HCT116 (cell line): Measurements from ENCODE around the gene SNX13. TPM values are rescaled to one million over a fixed set of nuclear protein-coding genes. Genes with fewer than 3 reads are reported as not detected.

ENCODE experiments used
- ATAC-seq: fragments of 200-7000 bp; cut with Tn5 transposase; 2 replicates; pipeline ENCODE4 v1.9.1; 2020; ENCODE audit warnings: mild to moderate bottlenecking, moderate library complexity
- BruUV-seq: library from RNA; stranded (reverse); fragments of 400-500 nt; replicated peaks from 2 replicates; lab custom pipeline; 2021; lab: Mats Ljungman, UMichigan
- CTCF ChIA-PET: fragments of 300-600 bp; sonication (Branson Sonifier 250); formaldehyde crosslinking; loops from one replicate; lab custom pipeline; 2021; ENCODE audit warnings: antibody characterized with exemption; lab: Charles Lee
- POLR2A ChIA-PET: fragments of 300-600, 350-600 bp; sonication (Branson Sonifier 250); formaldehyde crosslinking; loops from one replicate; lab custom pipeline; 2021; ENCODE audit warnings: antibody characterized with exemption; lab: Charles Lee
- RAD21 ChIA-PET, 2 experiments: fragments of 300-600 bp; sonication (Branson Sonifier 250); formaldehyde crosslinking; loops; one replicate each; lab custom pipeline; 2023; ENCODE audit warnings: low total read pairs in 2 of 2; ENCODE audit not compliant: uncharacterized antibody in 2 of 2, unreplicated experiment in 2 of 2, low non-redundant PET in 1 of 2; lab: Charles Lee
- DNase-seq: peaks from one replicate; pipeline ENCODE4 v3.0.0-alpha.2; 2010; ENCODE audit warnings: low read depth, low spot score
- H2AFZ ChIP-seq: fragments of 200-600 bp; shearing (Covaris generic), sonication (generic); 2 replicates; pipeline ENCODE4 v1.6.1; 2017; ENCODE audit warnings: low read depth, mixed run types, mixed read lengths, antibody characterized with exemption, low read length; ENCODE audit not compliant: poor library complexity, severe bottlenecking
- H3K27ac ChIP-seq: 2 replicates; pipeline ENCODE4 v1.5.1; 2012; ENCODE audit warnings: low read depth, low read length
- H3K27me3 ChIP-seq: fragments of 200-600 bp; sonication (generic); 2 replicates; pipeline ENCODE4 v1.6.1; 2016; ENCODE audit warnings: mixed run types, low read length, mixed read lengths; ENCODE audit not compliant: insufficient read depth
- H3K36me3 ChIP-seq, 2 experiments: fragments of 200-500 bp in 1 of 2; fragments of 200-600 bp in 1 of 2; sonication (Bioruptor generic) in 1 of 2; sonication (generic) in 1 of 2; 2 replicates each; pipeline versions ENCODE4 v1.5.1 to v1.6.1; 2014 to 2016; ENCODE audit warnings: low read length in 2 of 2, inconsistent platforms in 1 of 2, mixed read lengths in 1 of 2, mixed run types in 1 of 2; ENCODE audit not compliant: insufficient read depth in 2 of 2, control insufficient read depth in 1 of 2
- H3K4me1 ChIP-seq, 2 experiments: fragments of 200-600 bp in 1 of 2; sonication (generic) in 1 of 2; 2 replicates each; pipeline versions ENCODE4 v1.5.1 to v1.6.1; 2012 to 2017; ENCODE audit warnings: low read length in 2 of 2, inconsistent platforms in 1 of 2, mild to moderate bottlenecking in 1 of 2, mixed read lengths in 1 of 2, mixed run types in 1 of 2, moderate library complexity in 1 of 2; ENCODE audit not compliant: insufficient read depth in 2 of 2, control insufficient read depth in 1 of 2
- H3K4me2 ChIP-seq: fragments of 200-600 bp; sonication (generic); 2 replicates; pipeline ENCODE4 v1.6.1; 2017; ENCODE audit warnings: mixed run types, low read length, mixed read lengths
- H3K4me3 ChIP-seq, 2 experiments: fragments of 200-600 bp in 1 of 2; sonication (generic) in 1 of 2; replicated peaks in 1 of 2; 2 replicates each; pipeline ENCODE4 v1.5.1; 2011 to 2016; ENCODE audit warnings: low read length in 2 of 2, control low read depth in 1 of 2, low read depth in 1 of 2, mild to moderate bottlenecking in 1 of 2, mixed read lengths in 1 of 2, mixed run types in 1 of 2
- H3K79me2 ChIP-seq: fragments of 200-600 bp; sonication (generic); 2 replicates; pipeline ENCODE4 v1.6.1; 2017; ENCODE audit warnings: mild to moderate bottlenecking, mixed run types, low read length, moderate library complexity, mixed read lengths; ENCODE audit not compliant: insufficient read depth
- H3K9ac ChIP-seq: fragments of 200-600 bp; sonication (generic); 2 replicates; pipeline ENCODE4 v1.6.1; 2016; ENCODE audit warnings: low read length, mixed read lengths
- H3K9me2 ChIP-seq: fragments of 200-600 bp; sonication (generic), shearing (Covaris generic); 2 replicates; pipeline ENCODE4 v1.6.1; 2017; ENCODE audit warnings: mixed run types, mild to moderate bottlenecking, moderate library complexity; ENCODE audit not compliant: insufficient read depth
- H3K9me3 ChIP-seq, 2 experiments: fragments of 200-500 bp in 1 of 2; fragments of 200-600 bp in 1 of 2; sonication (Bioruptor generic) in 1 of 2; sonication (generic) in 1 of 2; 2 replicates each; pipeline ENCODE4 v1.6.1; 2014 to 2017; ENCODE audit warnings: low read length in 2 of 2, mixed read lengths in 2 of 2, inconsistent platforms in 1 of 2, low read depth in 1 of 2, mild to moderate bottlenecking in 1 of 2, mixed run types in 1 of 2, moderate library complexity in 1 of 2; ENCODE audit not compliant: control insufficient read depth in 1 of 2, insufficient read depth in 1 of 2
- H4K20me1 ChIP-seq: fragments of 200-600 bp; sonication (generic), shearing (Covaris generic); 2 replicates; pipeline ENCODE4 v1.6.1; 2017; ENCODE audit warnings: mixed run types, mild to moderate bottlenecking, moderate library complexity; ENCODE audit not compliant: insufficient read depth
- CBX3 ChIP-seq: IDR thresholded peaks from 2 replicates; pipeline ENCODE4 v1.6.1; 2012; ENCODE audit warnings: low read depth
- CEBPB ChIP-seq: IDR thresholded peaks from 2 replicates; pipeline ENCODE4 v1.6.1; 2012; ENCODE audit warnings: low read depth
- EGR1 ChIP-seq: IDR thresholded peaks from 2 replicates; pipeline ENCODE4 v1.6.1; 2012; ENCODE audit warnings: low read depth
- EZH2 ChIP-seq: fragments of 200-600 bp; sonication (generic); IDR thresholded peaks from 2 replicates; pipeline ENCODE4 v1.6.1; 2017; ENCODE audit warnings: antibody characterized with exemption, mixed run types
- EZH2phosphoT487 ChIP-seq: fragments of 200-600 bp; IDR thresholded peaks from 2 replicates; pipeline ENCODE4 v1.6.1; 2018; ENCODE audit warnings: antibody characterized with exemption, borderline replicate concordance
- FOSL1 ChIP-seq: IDR thresholded peaks from 2 replicates; pipeline ENCODE4 v1.6.1; 2012; ENCODE audit warnings: low read depth
- POLR2A ChIP-seq: IDR thresholded peaks from 2 replicates; pipeline ENCODE4 v1.7.0; 2011; ENCODE audit warnings: borderline replicate concordance; ENCODE audit not compliant: insufficient read depth, insufficient read length; ENCODE audit errors: extremely low read depth
- POLR2AphosphoS5 ChIP-seq: IDR thresholded peaks from 2 replicates; pipeline ENCODE4 v1.6.1; 2011; ENCODE audit warnings: mild to moderate bottlenecking, low read depth, low read length, moderate library complexity
- RAD21 ChIP-seq: IDR thresholded peaks from 2 replicates; pipeline ENCODE4 v1.6.1; 2012; ENCODE audit warnings: low read depth, mild to moderate bottlenecking
- SIN3A ChIP-seq: IDR thresholded peaks from 2 replicates; pipeline ENCODE4 v1.6.1; 2012; ENCODE audit warnings: low read depth
- SP1 ChIP-seq: IDR thresholded peaks from 2 replicates; pipeline ENCODE4 v1.6.1; 2012; ENCODE audit warnings: low read depth
- SRF ChIP-seq: IDR thresholded peaks from 2 replicates; pipeline ENCODE4 v1.6.1; 2012; ENCODE audit warnings: low read depth
- ZFX ChIP-seq: fragments of 450-650 bp; IDR thresholded peaks from 2 replicates; pipeline ENCODE4 v1.6.1; 2017
- ZNF274 ChIP-seq: fragments of 200-500 bp; sonication (Bioruptor generic); IDR thresholded peaks from 2 replicates; pipeline ENCODE4 v1.6.1; 2014; ENCODE audit warnings: mild to moderate bottlenecking, low read depth, low read length, inconsistent platforms
- intact Hi-C: fragments of 100-400 bp; cut with micrococcal nuclease; formaldehyde crosslinking; loops from 2 replicates; pipeline ENCODE4 v1.10.0; 2022
- total RNA-seq: library from RNA; stranded (reverse); gene quantifications from one replicate; pipeline ENCODE4 v1.2.1, GENCODE V29; 2021; ENCODE audit not compliant: unreplicated experiment
- TF ChIP-seq, protein P1 (sequence below), 3 experiments: fragments of 200-600 bp in 1 of 3; sonication (generic) in 1 of 3; IDR thresholded peaks in 2 of 3; conservative IDR thresholded peaks in 1 of 3; 2 replicates each; pipeline ENCODE4 v1.5.1; 2012 to 2017; ENCODE audit warnings: low read depth in 2 of 3, low read length in 2 of 3, antibody characterized with exemption in 1 of 3, borderline replicate concordance in 1 of 3, control low read depth in 1 of 3, mild to moderate bottlenecking in 1 of 3, mixed read lengths in 1 of 3, mixed run types in 1 of 3, moderate library complexity in 1 of 3; ENCODE audit not compliant: insufficient read depth in 1 of 3
- TF ChIP-seq, protein P2 (sequence below): IDR thresholded peaks from 2 replicates; pipeline ENCODE4 v1.6.1; 2012; ENCODE audit warnings: low read depth
- TF ChIP-seq, protein P3 (sequence below): IDR thresholded peaks from 2 replicates; pipeline ENCODE4 v1.6.1; 2012
- TF ChIP-seq, protein P4 (sequence below): IDR thresholded peaks from 2 replicates; pipeline ENCODE4 v1.6.1; 2011; ENCODE audit warnings: mild to moderate bottlenecking, low read length, moderate library complexity; ENCODE audit not compliant: insufficient replicate concordance; ENCODE audit errors: extremely low read depth

The SNX13 gene
- total RNA-seq, 1 experiment from 2014 or later = 33.4 TPM

DNA sequence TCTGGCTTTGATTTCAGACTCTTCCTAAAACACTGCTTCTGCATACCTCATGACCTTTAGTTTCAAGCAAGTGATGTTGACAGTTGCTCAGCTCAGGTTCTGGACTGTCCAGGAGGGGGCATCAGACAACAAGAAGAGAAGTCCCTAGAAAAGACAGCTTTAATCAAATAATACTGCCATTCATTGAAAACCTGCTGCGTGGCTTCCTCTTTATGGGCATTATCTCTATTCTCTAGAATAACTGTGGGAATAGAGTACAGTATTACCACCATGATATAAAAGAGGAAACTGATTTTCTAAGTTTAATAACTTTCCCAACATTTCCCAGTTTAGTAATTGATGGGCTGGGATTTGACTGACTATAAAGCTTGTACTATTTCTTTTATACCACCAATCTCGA lies 170.4 kb downstream of the SNX13 start:
- intact Hi-C loops = loop anchor here (1.0 to 5.0 kb wide), 3 partner anchors 350 to 575 kb away; no protein-coding TSS in a partner anchor
- no peaks in the 10 kb centered on the region for H3K27me3 ChIP-seq
- no peak overlapping the region for H2AFZ ChIP-seq
- no peaks in the 10 kb centered on the region for H3K9me3 ChIP-seq
- no peak overlapping the region for H3K27ac ChIP-seq
- POLR2A ChIA-PET = interaction anchor here (0.6 kb wide), 1 partner anchor 575 kb away, joined by 3 read pairs; no protein-coding TSS in a partner anchor
- CTCF ChIA-PET = interaction anchor here (0.5 to 3.1 kb wide), 35 partner anchors 8 to 1896 kb away, joined by 3 to 50 read pairs (median 4); no protein-coding TSS in a partner anchor
- H4K20me1 ChIP-seq = no peaks in the 10 kb centered on the region
- no TSS peak for BruUV-seq
- H3K9ac ChIP-seq = no peak overlapping the region
- no peaks in the 10 kb centered on the region for H3K36me3 ChIP-seq
- no peaks in the 10 kb centered on the region for H3K9me2 ChIP-seq
- no peaks in the 10 kb centered on the region for H3K79me2 ChIP-seq
- H3K4me1 ChIP-seq = no peaks in the 10 kb centered on the region
- DNase-seq (peak; percentile 59), ATAC-seq (peak; percentile 91)
- H3K4me2 ChIP-seq = no peak overlapping the region
- RAD21 ChIA-PET = interaction anchor here (0.6 to 1.4 kb wide), 7 partner anchors 63 to 582 kb away, joined by 3 to 7 read pairs (median 4); no protein-coding TSS in a partner anchor
- TF ChIP-seq SIN3A = no peak
- TF ChIP-seq SP1 = no peak
- TF ChIP-seq, protein P1, sequence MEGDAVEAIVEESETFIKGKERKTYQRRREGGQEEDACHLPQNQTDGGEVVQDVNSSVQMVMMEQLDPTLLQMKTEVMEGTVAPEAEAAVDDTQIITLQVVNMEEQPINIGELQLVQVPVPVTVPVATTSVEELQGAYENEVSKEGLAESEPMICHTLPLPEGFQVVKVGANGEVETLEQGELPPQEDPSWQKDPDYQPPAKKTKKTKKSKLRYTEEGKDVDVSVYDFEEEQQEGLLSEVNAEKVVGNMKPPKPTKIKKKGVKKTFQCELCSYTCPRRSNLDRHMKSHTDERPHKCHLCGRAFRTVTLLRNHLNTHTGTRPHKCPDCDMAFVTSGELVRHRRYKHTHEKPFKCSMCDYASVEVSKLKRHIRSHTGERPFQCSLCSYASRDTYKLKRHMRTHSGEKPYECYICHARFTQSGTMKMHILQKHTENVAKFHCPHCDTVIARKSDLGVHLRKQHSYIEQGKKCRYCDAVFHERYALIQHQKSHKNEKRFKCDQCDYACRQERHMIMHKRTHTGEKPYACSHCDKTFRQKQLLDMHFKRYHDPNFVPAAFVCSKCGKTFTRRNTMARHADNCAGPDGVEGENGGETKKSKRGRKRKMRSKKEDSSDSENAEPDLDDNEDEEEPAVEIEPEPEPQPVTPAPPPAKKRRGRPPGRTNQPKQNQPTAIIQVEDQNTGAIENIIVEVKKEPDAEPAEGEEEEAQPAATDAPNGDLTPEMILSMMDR (IDR thresholded peaks at IDR 0.05 in 2 of 3, conservative IDR thresholded peaks at IDR 0.05 in 1 of 3; ENCODE audit: borderline replicate concordance in 1 of 3, insufficient read depth in 1 of 3, low read depth in 2 of 3, low read length in 2 of 3) = peak; percentile 75 to 89 (median 76)
- no peak for TF ChIP-seq ZFX
- TF ChIP-seq FOSL1 = no peak
- TF ChIP-seq, protein P2, sequence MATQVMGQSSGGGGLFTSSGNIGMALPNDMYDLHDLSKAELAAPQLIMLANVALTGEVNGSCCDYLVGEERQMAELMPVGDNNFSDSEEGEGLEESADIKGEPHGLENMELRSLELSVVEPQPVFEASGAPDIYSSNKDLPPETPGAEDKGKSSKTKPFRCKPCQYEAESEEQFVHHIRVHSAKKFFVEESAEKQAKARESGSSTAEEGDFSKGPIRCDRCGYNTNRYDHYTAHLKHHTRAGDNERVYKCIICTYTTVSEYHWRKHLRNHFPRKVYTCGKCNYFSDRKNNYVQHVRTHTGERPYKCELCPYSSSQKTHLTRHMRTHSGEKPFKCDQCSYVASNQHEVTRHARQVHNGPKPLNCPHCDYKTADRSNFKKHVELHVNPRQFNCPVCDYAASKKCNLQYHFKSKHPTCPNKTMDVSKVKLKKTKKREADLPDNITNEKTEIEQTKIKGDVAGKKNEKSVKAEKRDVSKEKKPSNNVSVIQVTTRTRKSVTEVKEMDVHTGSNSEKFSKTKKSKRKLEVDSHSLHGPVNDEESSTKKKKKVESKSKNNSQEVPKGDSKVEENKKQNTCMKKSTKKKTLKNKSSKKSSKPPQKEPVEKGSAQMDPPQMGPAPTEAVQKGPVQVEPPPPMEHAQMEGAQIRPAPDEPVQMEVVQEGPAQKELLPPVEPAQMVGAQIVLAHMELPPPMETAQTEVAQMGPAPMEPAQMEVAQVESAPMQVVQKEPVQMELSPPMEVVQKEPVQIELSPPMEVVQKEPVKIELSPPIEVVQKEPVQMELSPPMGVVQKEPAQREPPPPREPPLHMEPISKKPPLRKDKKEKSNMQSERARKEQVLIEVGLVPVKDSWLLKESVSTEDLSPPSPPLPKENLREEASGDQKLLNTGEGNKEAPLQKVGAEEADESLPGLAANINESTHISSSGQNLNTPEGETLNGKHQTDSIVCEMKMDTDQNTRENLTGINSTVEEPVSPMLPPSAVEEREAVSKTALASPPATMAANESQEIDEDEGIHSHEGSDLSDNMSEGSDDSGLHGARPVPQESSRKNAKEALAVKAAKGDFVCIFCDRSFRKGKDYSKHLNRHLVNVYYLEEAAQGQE = no peak
- TF ChIP-seq POLR2A = no peak
- no peak for TF ChIP-seq CEBPB
- no peak for TF ChIP-seq CBX3
- TF ChIP-seq, protein P3, sequence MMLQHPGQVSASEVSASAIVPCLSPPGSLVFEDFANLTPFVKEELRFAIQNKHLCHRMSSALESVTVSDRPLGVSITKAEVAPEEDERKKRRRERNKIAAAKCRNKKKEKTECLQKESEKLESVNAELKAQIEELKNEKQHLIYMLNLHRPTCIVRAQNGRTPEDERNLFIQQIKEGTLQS = no peak
- TF ChIP-seq ZNF274 = no peak
- TF ChIP-seq EZH2phosphoT487 = no peak
- no peak for TF ChIP-seq POLR2AphosphoS5
- no peak for TF ChIP-seq EZH2
- TF ChIP-seq, protein P4, sequence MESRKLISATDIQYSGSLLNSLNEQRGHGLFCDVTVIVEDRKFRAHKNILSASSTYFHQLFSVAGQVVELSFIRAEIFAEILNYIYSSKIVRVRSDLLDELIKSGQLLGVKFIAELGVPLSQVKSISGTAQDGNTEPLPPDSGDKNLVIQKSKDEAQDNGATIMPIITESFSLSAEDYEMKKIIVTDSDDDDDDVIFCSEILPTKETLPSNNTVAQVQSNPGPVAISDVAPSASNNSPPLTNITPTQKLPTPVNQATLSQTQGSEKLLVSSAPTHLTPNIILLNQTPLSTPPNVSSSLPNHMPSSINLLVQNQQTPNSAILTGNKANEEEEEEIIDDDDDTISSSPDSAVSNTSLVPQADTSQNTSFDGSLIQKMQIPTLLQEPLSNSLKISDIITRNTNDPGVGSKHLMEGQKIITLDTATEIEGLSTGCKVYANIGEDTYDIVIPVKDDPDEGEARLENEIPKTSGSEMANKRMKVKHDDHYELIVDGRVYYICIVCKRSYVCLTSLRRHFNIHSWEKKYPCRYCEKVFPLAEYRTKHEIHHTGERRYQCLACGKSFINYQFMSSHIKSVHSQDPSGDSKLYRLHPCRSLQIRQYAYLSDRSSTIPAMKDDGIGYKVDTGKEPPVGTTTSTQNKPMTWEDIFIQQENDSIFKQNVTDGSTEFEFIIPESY = no peak
- TF ChIP-seq RAD21 = peak; percentile 89
- TF ChIP-seq EGR1 = no peak
- TF ChIP-seq SRF = no peak
- no peak overlapping the region for H3K4me3 ChIP-seq
